OCI-M1 (cell line): ENCODE measurements around the gene LRAT.

Experiments used
- DNase-seq: peaks from one replicate; lab custom pipeline; 2025; lab: John Stamatoyannopoulos, UW

LRAT gene

DNA sequence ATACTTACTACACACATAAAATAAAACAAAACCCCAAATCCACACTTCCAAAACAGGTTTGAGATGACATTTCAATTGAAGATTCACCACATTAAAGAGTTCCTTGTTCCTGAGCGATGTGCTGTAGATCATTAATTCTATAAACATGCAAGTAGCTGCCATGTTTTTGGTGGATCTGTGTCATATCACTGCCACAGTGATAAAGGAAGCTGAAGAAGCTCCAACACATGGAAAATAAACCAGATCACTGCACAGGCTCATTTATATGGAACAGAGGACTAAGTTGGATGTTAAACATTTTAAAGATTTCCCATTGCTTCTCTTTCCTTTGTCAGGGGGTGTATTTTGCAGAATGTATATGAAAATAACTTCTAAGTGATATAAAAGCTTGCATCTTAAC is 34.5 kb downstream of the LRAT start:
- DNase-seq: no peak

DNA sequence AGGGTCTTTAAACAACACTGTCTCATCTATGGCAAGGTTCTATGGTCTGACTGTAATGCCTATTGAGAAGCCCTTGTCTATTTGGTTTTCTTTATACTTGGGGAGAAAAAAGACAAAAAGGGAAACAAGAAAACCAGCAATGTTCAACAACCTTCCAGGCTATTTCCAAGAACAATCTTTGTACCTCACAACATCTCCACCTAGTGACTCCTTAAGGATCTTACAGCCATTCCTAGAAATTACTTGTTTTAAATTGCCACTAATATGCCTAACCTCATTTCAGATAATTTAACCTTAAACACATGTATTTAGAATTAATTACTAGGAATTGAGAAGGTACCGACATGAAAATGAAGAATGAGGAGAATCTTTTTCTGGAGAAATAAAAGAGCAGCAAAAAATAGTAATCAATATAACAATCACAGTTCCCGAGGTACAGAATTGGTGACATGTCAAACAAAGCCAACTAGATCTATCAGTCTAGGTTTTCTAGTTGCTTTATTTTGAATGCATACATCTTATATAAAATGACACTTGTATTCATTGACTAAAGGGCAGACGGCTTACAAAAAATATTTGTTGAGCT is 35.7 kb downstream of the LRAT start:
- DNase-seq: peak; percentile 76

DNA sequence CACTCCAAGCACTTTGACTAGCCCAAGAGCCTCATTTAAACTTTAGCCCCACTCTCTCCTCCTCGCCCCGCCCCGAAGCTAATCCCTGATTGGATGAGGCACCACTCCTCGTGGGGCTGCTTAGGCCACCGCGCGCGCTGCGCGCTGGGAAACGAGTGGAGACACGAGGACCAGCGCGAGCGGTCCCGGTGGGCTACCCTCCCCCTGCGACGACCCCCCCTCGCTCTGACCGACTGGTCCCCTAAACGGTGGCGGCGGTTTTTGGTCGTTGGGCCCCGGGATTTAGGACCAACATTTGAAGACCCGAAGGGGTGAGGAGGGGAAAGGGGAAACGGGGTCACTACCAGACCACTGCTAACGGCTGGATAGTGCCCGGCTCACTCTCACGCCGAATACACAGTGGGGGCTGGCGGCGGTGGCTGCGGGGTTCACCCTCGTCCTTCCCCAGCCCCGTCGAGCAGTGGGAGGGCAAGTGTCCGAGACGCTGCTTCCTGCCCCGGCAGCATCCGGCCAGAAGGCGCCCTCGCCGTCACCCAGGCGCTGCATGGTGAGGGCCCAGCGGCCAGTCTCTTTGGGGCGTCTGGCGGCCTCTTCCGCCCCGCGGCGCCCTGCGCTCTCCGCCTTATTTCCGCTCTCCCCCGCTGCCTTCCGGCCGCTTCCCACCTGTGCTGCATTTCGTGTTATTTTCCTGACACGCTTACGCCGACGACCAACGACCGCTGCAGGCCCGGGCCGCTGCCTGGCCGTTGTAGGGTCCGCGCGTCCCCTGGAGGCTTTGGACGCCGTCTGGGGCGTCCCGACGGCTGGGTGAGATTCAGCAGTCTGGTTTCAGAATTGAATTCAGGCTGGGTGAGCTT is 37.6 kb downstream of the LRAT start, which contains the start of gene RBM46:
Gene RBM46, plus strand, starts transcription at position 147 of the 857 bp plus-strand sequence. CDS start 15,481 bp downstream, outside the sequence.
- DNase-seq: no peak

DNA sequence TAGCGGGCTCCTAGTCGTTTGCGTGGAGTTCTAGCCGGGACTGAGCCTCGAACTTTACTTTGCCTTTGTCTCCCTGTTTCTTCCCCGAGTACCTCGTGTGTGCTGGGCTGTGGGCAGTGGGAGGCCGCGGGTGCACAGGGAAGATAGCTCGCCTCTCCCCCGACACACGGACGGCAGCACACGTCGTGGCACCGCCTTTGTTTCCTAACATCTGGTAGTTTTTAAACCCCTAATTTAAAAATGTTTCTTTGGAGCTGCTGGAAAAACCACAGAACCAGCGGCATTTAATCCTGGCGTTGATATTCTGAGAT is 38.1 kb downstream of the LRAT start:
- no peak for DNase-seq
